HFF-Myc (cell line): ENCODE measurements around the gene PCBD2.

Experiments used
- DNase-seq: peaks from one replicate; pipeline ENCODE4 v3.0.0-alpha.2; 2011; ENCODE audit warnings: low read depth; ENCODE audit errors: extremely low read depth
- H3K4me3 ChIP-seq: replicated peaks from 2 replicates; pipeline ENCODE4 v1.5.1; 2011; ENCODE audit warnings: low read depth, mild to moderate bottlenecking, control low read depth, low read length
- CTCF ChIP-seq: IDR thresholded peaks from 2 replicates; pipeline ENCODE4 v1.5.1; 2012; ENCODE audit warnings: mild to moderate bottlenecking, low read depth, low read length, control low read depth; ENCODE audit errors: missing control alignments

PCBD2 gene

GRCh38 chr5:134969166-134969565, 64.2 kb downstream of the PCBD2 start:
- TF ChIP-seq CTCF, result no peak
- DNase-seq, result no peak

GRCh38 chr5:134975078-134975715, 70.3 kb downstream of the PCBD2 start:
- TF ChIP-seq CTCF, result no peak

More at GRCh38 chr5:134969166-134969565, 64.2 kb downstream of the PCBD2 start:
- no peak overlapping the region for H3K4me3 ChIP-seq

GRCh38 chr5:134975843-134976242, 70.9 kb downstream of the PCBD2 start:
- H3K4me3 ChIP-seq, result no peak overlapping the region
- no peak for TF ChIP-seq CTCF
- no peak for DNase-seq

More at GRCh38 chr5:134975078-134975715, 70.3 kb downstream of the PCBD2 start:
- DNase-seq, result no peak
- H3K4me3 ChIP-seq, result no peak overlapping the region

GRCh38 chr5:134976841-134977240, 71.9 kb downstream of the PCBD2 start:
- H3K4me3 ChIP-seq, result no peak overlapping the region
- no peak for DNase-seq
- no peak for TF ChIP-seq CTCF

- no peak overlapping the region for H3K4me3 ChIP-seq
- no peak for TF ChIP-seq CTCF
- DNase-seq, result no peak
These were observed 74.5 kb downstream of the PCBD2 start for GRCh38 chr5:134979416-134979815.

GRCh38 chr5:134982230-134982629, 77.3 kb downstream of the PCBD2 start:
- no peak for TF ChIP-seq CTCF
- H3K4me3 ChIP-seq, result no peak overlapping the region
- DNase-seq, result no peak
